Activated effector memory CD4-positive, alpha-beta T cell treated with anti-CD3 and anti-CD28 coated beads, Interleukin-2, amount 50 U/mL, for 16 hours (primary cell): ENCODE data around the gene CA11.
"Not testable (repeated sequence)": the region's sequence is repeated elsewhere in the genome, so short reads cannot be mapped to it uniquely, and the experiment has no call there.

Source experiments
- DNase-seq: peaks from one replicate; pipeline ENCODE4 v3.0.0-alpha.2; 2020

CA11 gene

GRCh38 chr19:48639483-48640375 is 6.3 kb downstream of the CA11 start:
- DNase-seq: no peak

- no peak for DNase-seq
These were observed 7.1 kb downstream of the CA11 start for GRCh38 chr19:48638831-48639381.

GRCh38 chr19:48637948-48638830 is 7.8 kb downstream of the CA11 start:
- DNase-seq: peak; percentile 92

DNA sequence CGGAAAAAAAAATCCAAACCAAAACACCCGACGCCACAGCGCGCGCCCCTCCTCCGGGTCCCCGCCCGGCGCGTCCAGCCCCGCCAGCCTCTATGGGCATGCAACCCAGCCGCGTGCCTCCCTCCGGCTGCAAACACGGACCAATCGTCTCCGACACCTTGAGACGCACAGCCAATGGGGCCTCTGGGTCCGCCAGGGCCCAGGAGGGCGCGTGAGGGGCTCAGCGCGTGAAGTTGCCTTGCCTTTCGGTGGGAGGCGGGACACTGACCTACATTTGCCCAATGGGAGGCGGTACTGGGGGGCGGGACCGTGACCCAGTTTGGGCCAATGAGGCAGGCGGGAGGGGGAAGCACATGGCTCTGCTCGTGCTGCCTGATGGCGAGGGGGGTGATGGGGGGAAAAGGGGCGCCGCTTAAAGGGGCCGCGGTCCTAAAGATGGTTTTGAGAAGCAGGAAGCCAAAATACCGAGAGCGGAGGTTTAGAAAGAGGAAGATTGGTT is 8.5 kb downstream of the CA11 start:
- peak; percentile 100 for DNase-seq

DNA sequence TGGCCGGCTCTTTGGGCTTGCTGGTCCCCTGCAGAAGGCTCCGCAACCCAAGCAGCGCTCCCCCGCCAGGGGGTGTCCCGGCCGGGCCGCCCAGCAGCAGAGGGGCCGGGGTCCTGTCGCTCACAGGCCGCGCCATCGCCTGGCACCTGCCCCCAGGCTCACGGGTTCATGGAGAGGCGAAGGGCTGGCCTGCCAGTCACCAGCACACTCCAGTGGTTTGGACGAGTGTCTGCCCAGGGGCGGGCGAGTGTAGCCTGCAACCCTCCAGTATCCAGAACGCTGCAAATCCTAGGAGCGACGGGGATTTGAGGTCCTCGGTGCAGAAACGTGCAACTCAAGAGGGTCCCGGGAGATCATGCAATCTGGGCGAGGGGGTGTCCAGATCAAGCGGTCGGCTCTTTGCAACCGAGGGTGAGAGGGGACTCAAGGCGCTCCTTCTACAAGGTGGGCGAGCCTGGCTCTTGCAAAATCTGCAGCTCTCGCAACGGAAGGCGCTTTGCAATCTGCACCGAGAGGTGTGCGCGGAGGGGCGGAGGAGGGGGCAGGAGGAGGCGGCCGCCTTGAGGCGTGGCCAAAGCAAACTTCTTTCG is 9.0 kb downstream of the CA11 start, which contains the start of gene DBP:
Gene DBP (minus strand): TSS at position 521 of the 590 bp plus-strand sequence. CDS start 385 bp downstream, at position 136.
- DNase-seq: peak; percentile 80

GRCh38 chr19:48635966-48636858 is 9.8 kb downstream of the CA11 start:
- peak; percentile 77 for DNase-seq

DNA sequence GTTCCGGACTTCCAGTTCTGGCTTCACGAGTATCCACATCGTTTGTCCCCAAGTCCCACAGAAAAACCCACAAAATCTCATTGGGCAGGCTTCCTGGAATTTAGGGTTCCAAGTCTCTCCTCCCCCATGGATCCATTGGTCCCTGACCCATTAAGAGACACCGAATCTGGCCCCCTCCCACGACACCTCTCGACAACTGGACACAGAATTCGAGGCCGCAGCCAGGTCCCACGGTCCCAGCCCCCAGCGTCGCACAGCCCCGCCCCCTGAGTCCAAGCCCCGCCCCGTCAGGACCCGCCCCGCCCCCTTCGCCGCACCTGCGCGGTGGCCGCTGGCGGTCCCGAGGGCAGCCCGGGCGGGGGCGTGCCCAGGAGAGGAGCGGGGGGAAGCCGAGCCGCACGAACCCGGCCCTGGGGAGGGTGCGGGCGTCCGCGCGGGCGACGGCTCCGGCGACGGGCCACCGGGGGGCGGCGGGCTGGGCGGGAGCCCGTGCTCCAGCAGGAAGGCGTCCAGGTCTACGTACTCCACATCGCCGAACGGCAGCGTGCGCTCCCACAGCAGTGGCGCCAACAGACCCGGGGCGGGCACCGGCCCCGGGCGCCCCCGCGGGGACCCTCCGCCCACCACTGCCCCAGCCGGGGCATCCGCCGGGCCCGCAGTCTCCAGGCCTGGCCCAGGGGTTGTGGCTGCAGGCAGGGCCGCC is 10.6 kb downstream of the CA11 start:
- DNase-seq: peak; percentile 92

- DNase-seq: peak; percentile 97
These were observed 11.3 kb downstream of the CA11 start for GRCh38 chr19:48634424-48635262.

GRCh38 chr19:48634036-48634342 is 12.0 kb downstream of the CA11 start:
- DNase-seq: no peak

GRCh38 chr19:48633148-48634035 is 12.6 kb downstream of the CA11 start:
- DNase-seq: no peak

GRCh38 chr19:48632692-48633147 is 13.3 kb downstream of the CA11 start:
- DNase-seq: no peak

DNA sequence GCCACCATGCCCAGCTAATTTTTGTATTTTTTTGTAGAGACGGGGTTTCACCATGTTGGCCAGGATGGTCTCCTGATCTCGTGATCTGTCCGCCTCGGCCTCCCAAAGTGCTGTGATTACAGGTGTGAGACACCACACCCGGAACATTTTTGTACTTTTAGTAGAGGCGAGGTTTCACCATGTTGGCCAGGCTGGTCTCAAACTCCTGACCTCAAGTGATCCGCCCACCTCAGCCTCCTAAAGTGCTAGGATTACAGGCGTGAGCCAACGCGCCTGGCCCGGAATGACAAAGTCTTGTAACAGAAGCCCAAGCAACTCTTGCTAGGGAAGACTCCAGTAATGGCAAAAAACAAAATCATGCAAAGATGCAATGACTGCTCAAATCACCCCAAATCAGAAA is 13.7 kb downstream of the CA11 start:
- not testable (repeated sequence) for DNase-seq

DNA sequence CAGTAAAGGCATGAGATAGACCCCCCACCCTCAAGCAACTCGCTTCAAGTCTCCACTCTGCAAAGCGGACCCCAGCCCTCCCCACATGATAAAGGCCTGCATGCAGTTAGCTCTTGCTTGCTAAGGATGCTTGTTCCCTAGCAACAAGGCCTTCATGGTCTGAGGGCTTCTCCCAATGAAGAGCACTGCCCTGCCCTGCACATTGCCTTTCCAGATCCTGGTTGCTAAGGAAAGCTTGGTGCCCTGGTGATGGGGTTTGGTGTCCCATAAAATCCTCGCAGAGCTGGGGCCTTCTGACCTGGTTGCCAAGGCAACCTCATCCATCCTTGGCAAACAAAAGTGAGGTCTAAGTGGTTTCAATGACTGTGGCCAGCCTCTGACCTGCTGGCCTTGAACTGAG is 14.8 kb downstream of the CA11 start:
- no peak for DNase-seq

GRCh38 chr19:48630296-48631063 is 15.5 kb downstream of the CA11 start:
- no peak for DNase-seq

DNA sequence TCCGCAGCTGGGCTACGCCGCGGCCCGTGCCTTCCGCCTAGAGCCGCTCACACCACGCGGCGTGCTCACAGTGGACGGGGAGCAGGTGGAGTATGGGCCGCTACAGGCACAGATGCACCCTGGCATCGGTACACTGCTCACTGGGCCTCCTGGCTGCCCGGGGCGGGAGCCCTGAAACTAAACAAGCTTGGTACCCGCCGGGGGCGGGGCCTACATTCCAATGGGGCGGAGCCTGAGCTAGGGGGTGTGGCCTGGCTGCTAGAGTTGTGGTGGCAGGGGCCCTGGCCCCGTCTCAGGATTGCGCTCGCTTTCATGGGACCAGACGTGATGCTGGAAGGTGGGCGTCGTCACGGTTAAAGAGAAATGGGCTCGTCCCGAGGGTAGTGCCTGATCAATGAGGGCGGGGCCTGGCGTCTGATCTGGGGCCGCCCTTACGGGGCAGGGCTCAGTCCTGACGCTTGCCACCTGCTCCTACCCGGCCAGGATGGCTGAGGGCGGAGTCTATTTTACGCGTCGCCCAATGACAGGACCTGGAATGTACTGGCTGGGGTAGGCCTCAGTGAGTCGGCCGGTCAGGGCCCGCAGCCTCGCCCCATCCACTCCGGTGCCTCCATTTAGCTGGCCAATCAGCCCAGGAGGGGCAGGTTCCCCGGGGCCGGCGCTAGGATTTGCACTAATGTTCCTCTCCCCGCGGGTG is 16.2 kb downstream of the CA11 start:
- no peak for DNase-seq

DNA sequence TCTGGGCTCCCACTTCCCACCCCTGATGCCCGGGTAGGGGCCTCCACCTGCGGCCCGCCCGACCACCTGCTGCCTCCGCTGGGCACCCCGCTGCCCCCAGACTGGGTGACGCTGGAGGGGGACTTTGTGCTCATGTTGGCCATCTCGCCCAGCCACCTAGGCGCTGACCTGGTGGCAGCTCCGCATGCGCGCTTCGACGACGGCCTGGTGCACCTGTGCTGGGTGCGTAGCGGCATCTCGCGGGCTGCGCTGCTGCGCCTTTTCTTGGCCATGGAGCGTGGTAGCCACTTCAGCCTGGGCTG is 16.7 kb downstream of the CA11 start:
- DNase-seq: no peak

GRCh38 chr19:48628486-48629296 is 17.3 kb downstream of the CA11 start:
- DNase-seq: no peak
